ENCODE data around the gene LRRC14B.

GRCh38 chr5:186091-187041 lies 4.9 kb upstream of the LRRC14B start:
- TF ChIP-seq, protein P1, sequence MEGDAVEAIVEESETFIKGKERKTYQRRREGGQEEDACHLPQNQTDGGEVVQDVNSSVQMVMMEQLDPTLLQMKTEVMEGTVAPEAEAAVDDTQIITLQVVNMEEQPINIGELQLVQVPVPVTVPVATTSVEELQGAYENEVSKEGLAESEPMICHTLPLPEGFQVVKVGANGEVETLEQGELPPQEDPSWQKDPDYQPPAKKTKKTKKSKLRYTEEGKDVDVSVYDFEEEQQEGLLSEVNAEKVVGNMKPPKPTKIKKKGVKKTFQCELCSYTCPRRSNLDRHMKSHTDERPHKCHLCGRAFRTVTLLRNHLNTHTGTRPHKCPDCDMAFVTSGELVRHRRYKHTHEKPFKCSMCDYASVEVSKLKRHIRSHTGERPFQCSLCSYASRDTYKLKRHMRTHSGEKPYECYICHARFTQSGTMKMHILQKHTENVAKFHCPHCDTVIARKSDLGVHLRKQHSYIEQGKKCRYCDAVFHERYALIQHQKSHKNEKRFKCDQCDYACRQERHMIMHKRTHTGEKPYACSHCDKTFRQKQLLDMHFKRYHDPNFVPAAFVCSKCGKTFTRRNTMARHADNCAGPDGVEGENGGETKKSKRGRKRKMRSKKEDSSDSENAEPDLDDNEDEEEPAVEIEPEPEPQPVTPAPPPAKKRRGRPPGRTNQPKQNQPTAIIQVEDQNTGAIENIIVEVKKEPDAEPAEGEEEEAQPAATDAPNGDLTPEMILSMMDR (IDR thresholded peaks at IDR 0.05 in 8 of 11, conservative IDR thresholded peaks at IDR 0.05 in 3 of 11), result no peak
- TF ChIP-seq POLR2A (IDR thresholded peaks at IDR 0.05) (no peak), POLR2AphosphoS5 (IDR thresholded peaks at IDR 0.05) (no peak)

Measured in spleen (tissue), 7 donors.